NCI-H2107 treated with DMSO at 0.1 percent for 48 hours (cell line): Measurements from ENCODE around the gene ZNF362.
"Not testable (repeated sequence)": the region's sequence is repeated elsewhere in the genome, so short reads cannot be mapped to it uniquely, and the experiment has no call there.

ENCODE experiments used
- DNase-seq: peaks from one replicate; lab custom pipeline; 2025; ENCODE audit not compliant: unreplicated experiment; lab: John Stamatoyannopoulos, UW

The ZNF362 gene

DNA sequence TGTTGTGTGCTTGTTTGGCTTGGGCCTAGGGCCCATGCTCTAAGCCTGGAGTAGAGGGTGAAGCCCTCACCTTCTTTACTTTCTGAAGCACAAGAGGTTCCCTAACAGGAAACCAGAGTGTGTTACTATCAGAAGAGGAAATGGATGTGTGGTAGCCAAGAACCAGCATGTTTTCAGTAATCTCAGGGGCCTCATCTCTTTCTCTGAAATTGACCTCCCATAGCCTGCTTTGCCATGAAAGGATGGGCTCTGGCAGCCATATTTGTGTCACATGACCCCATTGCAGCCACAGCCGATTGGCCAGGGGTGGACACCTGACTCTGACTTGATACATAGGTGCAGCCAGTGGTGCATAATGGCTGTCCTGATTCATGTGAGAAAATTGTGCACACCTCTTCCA, 46.0 kb downstream of the ZNF362 start:
- DNase-seq = no peak

DNA sequence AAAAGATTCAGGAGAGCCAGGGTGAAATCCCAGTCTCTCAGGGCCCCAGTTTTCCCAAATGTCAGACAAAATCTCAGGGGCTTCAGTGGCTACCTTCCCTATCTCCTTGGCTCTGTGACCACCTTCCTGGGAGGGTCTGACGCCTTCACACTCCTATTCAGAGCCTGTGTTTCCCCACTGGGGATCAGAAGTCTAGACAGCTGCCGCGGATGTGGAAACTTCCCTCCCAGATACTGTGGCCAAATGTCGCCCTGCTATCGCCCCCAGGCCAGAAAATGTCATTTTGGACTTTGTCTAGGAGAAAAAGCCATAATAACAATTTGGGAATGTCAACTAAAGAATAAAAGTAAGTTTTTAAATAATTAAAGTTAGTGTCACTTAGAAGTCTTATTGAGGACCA, 48.7 kb downstream of the ZNF362 start:
- no peak for DNase-seq

DNA sequence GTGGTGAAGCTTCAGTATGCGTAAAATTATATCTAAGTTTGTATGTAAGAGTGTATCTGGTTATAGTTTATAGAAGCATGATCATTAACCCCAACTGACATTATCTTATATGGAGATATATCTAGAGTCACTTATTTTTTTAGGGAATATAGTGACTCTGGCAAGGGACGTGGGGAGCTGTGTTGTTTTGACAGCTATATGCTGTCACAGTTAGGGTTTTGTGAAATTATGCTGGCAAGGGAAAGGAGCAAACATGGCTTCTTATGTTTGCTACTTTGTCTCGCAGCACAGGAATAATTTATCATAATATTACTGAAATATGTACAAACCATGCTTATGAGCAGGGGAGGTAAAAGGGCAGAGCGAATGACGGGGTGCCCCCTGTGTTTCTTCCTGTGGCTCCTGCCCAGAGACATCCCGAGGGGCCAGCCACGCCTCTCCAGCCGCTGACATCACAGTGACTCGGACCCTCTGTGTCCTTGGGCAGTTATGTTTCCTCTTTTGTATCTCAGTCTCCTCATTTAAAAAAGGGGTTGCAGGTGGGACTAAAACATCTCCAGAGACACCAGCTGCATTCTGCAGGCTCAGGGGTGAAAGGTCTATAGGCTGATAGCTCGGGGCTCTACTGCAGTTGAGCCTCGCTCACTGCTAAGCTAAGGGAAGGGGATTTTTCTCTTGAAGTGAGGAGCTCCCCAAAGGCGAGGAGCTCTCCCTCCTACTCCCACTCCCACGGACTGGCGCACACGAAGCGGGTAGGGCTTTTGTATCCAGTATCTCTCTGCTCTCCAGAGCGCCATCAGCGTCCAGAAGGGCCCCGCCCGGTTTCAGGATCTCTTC, 49.7 kb downstream of the ZNF362 start:
- no peak for DNase-seq

DNA sequence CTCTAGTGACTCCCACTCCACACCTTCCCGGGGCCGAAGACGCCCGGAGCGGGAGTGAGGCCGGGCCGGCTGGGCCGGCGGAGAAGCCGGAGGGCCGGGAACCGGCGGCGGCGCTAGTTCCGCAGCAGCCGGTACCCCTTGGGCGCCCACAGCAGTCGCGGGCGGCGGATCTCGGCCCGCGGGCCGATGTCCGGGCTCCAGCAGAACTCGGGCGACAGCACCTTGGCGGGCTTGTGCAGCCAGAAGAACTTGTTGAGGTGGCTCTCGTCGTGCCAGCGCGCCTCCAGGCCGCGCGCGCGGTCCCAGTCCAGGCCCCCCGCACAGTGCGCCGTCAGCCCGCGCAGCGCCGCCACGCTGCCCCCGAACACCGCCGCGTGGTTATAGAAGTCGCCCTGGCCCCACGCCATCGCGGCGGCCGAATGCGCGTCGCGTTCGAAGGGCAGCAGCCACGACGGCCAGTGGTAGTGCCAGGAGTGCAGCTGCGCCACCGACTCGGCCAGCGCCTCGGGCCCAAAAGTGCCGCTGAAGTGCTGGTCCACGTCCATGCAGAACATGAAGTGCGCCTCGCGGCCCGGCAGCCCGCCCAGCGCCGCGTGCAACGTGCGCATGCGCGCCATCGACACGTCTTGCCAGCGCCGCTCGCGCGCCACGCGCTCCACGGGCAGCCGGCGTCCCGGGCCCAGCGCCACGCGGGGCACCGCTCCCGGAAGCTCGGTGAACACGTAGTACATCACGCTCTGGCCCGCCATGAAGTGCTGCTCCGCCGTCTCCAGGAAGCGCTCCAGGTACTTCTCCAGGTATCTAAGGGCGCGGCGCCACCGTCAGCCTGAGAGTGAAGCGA, 50.6 kb downstream of the ZNF362 start:
- DNase-seq = no peak

DNA sequence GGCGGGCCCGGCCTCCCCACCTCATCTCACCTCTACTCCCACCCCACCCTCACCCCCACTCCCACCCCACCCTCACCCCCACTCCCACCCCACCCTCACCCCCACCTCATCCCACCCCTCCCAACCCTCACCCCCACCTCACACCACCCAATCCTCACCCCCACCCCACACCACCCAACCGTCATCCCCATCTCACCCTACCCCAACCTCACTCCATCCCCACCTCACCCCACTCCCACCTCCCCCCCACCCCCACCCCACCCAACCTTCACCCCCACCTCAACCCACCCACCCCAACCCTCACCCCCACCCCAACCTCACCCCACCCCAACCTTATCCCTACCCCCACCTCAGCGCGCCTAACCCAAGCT, 51.2 kb downstream of the ZNF362 start:
- DNase-seq = no peak

DNA sequence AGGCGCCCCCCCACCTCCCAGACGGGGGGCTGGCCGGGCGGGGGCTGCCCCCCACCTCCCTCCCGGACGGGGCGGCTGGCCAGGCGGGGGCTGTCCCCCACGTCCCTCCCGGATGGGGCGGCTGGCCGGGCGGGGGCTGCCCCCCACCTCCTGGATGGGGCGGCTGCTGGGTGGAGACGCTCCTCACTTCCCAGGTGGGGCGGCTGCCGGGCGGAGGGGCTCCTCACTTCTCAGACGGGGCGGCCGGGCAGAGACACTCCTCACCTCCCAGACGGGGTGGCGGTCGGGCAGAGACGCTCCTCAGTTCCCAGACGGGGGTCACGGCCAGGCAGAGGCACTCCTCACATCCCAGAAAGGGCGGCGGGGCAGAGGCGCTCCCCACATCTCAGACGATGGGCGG, 53.1 kb downstream of the ZNF362 start:
- not testable (repeated sequence) for DNase-seq

DNA sequence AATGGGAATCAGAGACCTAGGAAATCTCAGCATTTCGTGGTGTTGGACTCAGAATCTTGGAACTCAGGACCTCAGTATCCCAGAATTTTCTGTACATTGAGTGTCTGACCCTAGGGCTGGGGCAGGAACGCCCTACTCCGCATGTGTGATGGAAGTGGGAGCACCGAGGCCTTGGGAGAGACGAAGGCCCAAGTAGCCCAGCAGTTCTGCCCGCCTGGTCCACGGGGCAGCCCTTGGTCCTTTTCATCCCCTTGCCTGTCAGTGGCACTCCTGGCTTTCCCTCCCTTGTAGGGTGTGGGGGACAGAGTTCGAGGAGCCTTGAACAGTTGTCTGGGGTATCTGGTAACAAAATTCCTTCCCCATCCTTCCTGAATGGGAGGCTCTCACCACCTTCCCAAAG, 54.4 kb downstream of the ZNF362 start:
- no peak for DNase-seq

DNA sequence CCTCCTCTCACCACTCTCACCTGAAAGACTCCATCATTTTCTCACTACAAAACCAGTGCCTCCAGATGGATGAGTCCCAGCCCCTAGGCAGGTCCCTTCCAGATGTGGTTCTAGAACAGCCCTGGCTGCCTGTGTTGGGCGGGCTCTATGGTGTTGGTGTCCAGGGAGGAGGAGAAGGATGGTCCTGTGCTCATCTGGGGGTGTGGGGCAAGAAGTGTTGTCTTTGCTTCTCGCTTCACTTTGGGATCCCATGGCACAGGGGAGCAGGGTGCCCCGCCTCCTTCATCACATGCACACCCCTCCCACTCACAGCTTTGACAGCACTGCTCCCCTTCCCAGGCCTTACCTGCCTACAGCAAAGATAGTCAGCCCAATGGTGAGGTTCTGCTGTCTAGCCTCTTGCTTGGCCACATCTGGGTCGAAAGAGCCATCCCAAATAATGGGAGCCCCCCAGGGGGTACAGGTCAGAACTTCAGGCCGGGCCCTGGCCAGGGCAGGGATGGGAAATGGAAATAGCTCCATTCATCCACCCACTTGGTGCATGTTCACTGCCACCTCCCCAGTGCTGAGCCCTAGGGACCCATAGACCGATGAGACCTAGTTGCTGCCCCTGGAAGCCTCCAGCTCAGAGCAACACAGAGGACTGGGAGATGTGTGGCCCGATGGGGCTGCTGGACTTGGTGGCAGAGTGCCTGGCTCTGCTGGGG, 55.6 kb downstream of the ZNF362 start:
- DNase-seq = no peak

DNA sequence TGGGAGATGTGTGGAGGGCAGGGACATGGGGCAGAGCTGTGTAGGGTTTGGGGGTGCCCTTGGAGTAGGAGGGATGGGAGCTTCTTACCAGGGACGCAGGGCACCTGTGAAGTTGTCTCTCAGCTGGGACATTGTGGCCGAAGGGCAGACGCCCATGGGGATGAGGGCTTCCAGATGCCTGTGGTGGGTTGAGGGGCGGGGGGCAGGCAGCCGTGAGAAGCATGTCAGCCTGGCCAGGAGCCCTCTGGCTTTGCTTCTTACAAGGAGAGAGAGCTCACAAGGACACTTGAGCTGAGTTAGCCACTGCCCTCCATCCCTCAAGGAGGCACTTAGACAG, 56.1 kb downstream of the ZNF362 start:
- DNase-seq = no peak

DNA sequence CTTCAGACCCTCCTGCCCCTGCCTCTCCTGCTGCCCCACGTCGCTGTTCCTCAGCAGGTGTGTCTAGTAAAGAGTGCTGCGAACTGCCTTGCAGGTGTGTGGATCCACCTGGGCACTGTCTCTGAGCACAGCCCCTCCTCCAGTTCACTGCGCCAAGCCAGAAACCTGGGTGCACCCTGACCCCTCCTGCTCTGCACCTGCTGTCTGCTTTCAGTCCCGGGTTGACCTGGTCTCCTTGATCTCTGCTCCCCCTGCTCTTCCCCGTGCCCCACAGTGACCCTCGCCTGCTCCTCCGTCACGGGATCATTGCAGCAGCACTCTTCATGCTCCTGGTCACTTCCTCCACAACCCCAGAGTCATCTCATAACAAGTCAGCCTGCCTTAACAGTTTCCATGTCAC, 58.1 kb downstream of the ZNF362 start:
- no peak for DNase-seq

DNA sequence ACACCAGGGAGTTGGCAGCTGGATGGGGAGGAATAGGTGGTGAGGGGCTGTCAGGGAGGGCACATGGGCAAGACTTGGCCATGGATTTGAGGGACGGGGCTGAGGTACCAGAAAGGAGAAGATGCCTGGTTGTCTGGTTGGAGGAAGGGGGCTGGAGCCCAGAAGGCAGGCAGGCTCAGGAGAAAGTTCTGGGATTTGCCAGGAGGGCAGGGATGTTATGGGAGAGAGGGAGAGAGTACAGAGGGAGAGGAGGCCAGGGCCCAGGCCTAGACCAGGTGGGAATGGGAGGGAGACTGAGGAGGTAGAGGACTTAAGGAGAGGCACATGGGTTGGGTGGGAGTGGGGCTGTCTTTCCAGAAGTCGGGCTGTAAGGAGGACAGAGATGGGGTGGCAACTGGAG, 60.3 kb downstream of the ZNF362 start:
- no peak for DNase-seq

DNA sequence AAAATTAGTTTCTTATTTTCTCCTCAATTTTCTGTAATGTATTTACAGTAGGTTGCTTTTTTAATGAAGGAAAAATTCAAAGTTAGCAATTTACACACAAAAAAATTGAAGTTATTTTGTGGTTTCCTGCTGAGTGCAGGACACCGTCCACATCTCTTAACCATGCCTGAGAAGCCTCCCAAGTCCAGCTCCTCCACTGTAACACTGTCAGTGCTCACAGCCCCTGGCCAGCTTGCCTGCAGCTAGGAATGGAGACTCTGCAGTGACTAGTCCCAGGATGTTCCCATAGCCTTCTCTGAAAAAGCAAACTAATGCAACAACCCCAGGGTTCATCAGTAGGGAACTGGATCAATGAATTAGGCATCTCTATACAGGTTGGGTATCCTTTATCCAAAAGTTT, 61.1 kb downstream of the ZNF362 start:
- DNase-seq = no peak

DNA sequence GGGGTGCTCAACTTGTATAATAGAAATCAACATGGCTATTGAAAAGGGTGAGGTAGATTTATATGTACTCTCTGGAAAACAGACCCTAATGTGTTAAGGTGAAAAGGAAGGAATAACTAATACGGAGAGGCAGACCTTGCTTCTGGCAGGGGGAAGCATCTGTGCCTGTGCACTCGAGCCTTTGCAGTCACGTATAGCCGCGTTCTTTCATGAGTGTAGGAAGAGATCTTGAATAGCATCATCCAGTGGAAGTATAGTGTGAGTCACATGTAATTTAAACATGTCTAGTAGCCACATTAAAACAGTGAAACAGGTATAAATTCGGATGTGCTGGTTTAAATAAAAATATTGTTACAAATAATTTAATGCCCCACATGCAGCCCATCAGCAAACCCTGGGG, 61.7 kb downstream of the ZNF362 start:
- DNase-seq = no peak

DNA sequence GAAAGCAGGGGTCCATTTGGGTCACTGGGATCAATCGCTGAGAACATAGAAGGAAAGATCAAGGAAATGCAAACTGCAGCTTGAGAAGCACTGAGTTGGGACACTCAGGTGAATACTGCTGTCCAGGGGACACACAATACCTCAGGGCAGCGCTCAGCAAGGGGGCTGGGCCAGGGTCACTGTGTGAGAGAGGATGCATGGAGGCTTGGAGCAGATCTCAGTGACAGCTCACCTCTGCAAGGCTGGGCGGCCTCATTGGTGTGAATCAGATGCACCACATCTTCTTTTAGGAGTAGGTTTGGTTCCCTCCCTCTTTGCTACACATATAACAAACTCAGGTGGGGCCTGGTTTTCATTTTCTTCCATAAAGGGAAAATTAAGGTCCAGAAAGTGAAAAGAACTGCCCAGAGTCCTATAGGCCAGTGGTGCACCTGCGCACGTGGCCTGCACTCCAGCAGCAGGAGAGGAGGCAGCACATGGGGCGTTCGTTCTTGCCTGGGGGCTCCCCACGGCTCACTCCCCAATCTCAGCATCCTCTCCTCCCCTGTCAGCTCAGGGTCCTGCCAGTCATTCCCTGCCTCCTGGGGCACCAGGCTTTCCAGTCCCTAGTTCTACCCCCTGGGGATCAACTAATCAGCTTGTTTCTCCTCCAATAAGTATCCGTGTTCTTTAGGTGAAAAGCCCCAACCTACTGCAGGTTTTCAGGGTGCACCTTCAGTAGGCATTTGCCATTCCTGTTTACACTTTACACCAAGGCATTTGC, 63.1 kb downstream of the ZNF362 start:
- no peak for DNase-seq

DNA sequence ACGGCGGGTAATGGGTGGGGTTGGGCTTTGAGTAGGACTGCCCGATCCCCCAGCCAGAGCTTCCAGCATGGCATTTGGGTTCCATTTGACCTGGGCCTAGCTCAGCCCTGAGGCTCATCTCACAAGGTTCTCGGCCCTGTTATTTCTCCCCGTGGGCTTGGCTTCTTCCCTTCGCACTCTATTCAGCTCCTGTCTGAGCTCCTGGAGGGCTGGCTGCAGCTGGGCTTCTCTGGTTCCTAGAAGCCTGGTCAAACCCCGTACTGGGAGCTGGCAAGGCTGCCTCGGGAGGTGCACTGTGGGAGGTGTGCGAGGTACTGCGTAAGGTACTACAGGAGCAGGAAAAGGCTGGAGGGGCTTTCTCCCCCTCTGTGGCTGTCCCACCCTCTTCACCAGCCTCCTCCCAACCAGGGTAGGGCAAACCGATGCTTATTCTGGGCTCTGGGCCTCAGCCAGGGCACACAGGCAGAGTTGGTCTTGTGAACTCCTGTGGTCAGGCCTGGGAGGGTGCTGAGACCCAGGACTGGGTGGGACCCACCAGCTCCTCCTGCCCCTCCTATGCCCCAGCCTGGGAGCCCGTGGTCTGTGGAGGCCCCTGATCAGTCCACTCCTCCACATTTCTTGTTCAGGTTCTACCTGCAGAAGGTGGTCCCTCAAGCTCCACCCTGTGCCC, 63.8 kb downstream of the ZNF362 start:
- no peak for DNase-seq

DNA sequence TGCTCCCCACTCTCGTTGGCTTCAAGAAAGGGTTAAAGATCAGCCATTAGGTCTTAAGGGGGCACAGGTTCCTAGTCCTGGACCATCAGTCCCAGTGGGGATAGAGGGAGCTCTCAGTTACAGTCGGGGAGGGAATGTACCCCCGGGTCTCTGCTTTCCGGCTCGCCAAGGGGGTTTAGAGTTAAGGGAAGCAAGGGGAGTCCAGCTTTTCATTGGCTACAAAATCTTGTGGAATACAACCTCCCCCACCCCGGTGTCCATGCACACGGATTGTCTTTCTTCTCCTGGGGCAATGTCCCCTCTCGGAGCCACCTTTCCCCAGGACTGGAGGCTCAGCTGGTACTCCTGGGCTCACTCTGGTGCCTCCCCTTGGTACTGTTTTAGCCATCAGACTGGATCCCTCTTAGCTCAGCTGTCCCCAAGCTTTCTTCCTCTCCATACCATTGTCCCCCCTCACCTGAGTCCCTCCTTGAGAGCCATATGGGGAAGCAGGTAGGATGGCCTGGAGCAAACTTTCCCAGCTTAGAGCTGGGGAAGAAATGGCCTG, 64.4 kb downstream of the ZNF362 start, which contains the start of gene A3GALT2:
TSS of gene A3GALT2 (minus strand) at position 480 of the 547 bp plus-strand sequence. CDS start at position 480, 0 bp downstream.
- no peak for DNase-seq

DNA sequence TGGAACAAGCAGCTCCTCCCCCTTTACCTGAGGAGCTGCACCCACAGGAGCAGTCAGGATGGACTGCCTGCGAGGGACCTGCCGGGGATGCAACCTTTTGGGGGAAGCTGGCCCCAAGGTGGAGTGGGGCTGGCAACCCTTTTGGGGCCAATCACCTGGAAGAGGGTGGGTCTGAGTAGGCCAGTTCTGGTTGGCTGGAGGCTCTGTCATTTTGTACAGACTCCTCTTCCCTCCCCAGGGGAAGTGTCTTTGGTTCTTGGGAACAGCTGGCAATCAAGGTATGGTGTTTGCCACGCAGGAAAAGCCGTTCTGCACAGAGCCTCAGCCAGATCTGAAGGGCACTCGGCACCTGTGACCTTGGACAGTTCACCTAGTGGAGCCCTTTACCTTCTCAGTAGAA, 64.9 kb downstream of the ZNF362 start:
- DNase-seq = no peak

DNA sequence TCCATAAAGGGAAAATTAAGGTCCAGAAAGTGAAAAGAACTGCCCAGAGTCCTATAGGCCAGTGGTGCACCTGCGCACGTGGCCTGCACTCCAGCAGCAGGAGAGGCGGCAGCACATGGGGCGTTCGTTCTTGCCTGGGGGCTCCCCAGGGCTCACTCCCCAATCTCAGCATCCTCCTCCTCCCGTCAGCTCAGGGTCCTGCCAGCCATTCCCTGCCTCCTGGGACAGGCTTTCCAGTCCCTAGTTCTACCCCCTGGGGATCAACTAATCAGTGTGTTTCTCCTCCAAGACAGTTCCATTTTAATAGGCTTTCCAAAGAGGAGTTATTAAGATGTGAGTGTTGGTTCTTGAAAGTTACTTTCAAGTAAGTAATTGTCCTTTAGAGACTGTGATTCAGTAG, 65.8 kb downstream of the ZNF362 start:
- no peak for DNase-seq

DNA sequence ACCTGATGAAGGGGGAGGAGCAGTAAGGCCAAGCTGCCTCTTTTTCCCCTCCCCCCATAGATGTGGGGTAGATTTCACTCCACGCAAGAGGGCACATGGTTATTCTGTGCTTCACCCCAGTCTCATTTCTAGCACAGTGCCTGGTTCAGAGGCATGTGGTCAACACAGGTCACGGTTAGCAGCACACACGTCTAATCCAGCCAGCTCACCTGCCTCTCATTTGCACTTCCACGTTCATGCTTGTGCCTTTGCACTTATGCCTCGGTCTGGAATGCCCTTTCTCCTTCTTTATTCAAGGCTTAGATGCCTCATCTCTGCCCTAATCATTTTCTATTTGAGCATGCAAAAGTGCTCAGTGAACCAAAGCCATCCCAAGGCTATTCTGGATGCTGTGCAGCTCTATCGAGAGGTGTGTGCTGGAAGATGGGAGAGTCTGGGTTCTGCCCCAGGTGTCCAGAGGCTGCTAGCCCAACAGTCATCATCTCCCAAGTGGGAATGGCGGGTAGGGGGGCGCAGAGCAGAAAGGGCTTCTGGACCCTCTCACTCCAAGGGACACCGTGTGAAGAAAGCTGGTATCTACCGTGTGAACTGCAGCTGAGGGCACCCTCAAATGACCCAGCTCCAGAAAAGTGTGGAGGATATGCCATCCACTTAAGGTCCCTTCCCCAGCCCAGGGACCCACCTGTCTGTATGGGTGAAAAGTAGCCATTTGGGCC, 66.7 kb downstream of the ZNF362 start:
- no peak for DNase-seq
